ENCODE data around the gene ZSWIM6.

Gene ZSWIM6

GRCh38 chr5:61523073-61523472, 191.0 kb downstream of the ZSWIM6 start:
- POLR2A ChIA-PET: no interaction called here
- no peak for TF ChIP-seq CTCF (IDR thresholded peaks at IDR 0.05; ENCODE audit: insufficient read depth, low read length, missing control alignments)
- DNase-seq (ENCODE audit: low read depth, low spot score): no peak
- H3K4me3 ChIP-seq (ENCODE audit: low read depth, low read length): no peak overlapping the region
- CTCF ChIA-PET: no interaction called here

- H3K4me3 ChIP-seq (ENCODE audit: low read depth, low read length): no peak overlapping the region
- ChIA-PET POLR2A (no interaction called here), CTCF (interaction anchor here (0.7 kb wide), 1 partner anchor 193 kb away, joined by 3 read pairs; no protein-coding TSS in a partner anchor)
These were observed 191.9 kb downstream of the ZSWIM6 start for GRCh38 chr5:61523997-61524396.

GRCh38 chr5:61525512-61526206, 193.6 kb downstream of the ZSWIM6 start:
- POLR2A ChIA-PET: no interaction called here
- H3K4me3 ChIP-seq (ENCODE audit: low read depth, low read length): no peak overlapping the region
- DNase-seq (ENCODE audit: low read depth, low spot score): no peak
- CTCF ChIA-PET: no interaction called here
- no peak for TF ChIP-seq CTCF (IDR thresholded peaks at IDR 0.05; ENCODE audit: insufficient read depth, low read length, missing control alignments)

More at GRCh38 chr5:61523997-61524396, 191.9 kb downstream of the ZSWIM6 start:
- no peak for DNase-seq (ENCODE audit: low read depth, low spot score)
- TF ChIP-seq CTCF (IDR thresholded peaks at IDR 0.05; ENCODE audit: insufficient read depth, low read length, missing control alignments): no peak

- TF ChIP-seq CTCF (IDR thresholded peaks at IDR 0.05; ENCODE audit: insufficient read depth, low read length, missing control alignments): no peak
- CTCF ChIA-PET: no interaction called here
- no peak overlapping the region for H3K4me3 ChIP-seq (ENCODE audit: low read depth, low read length)
- no peak for DNase-seq (ENCODE audit: low read depth, low spot score)
- POLR2A ChIA-PET: no interaction called here
These were observed 194.1 kb downstream of the ZSWIM6 start for GRCh38 chr5:61526207-61526519.

- TF ChIP-seq CTCF (IDR thresholded peaks at IDR 0.05; ENCODE audit: insufficient read depth, low read length, missing control alignments): no peak
- no peak overlapping the region for H3K4me3 ChIP-seq (ENCODE audit: low read depth, low read length)
- POLR2A ChIA-PET: no interaction called here
- CTCF ChIA-PET: no interaction called here
- no peak for DNase-seq (ENCODE audit: low read depth, low spot score)
These were observed 200.9 kb downstream of the ZSWIM6 start for GRCh38 chr5:61532983-61533382.

- no peak for TF ChIP-seq CTCF (IDR thresholded peaks at IDR 0.05; ENCODE audit: insufficient read depth, low read length, missing control alignments)
These were observed 202.6 kb downstream of the ZSWIM6 start for GRCh38 chr5:61534481-61535267.

More at GRCh38 chr5:61534481-61535267, 202.6 kb downstream of the ZSWIM6 start:
- DNase-seq (ENCODE audit: low read depth, low spot score): no peak
- H3K4me3 ChIP-seq (ENCODE audit: low read depth, low read length): no peak overlapping the region
- CTCF ChIA-PET: no interaction called here
- POLR2A ChIA-PET: no interaction called here

Measured in AG04449 (cell line).